Measurements from ENCODE around the gene RGL4.

Gene RGL4

DNA sequence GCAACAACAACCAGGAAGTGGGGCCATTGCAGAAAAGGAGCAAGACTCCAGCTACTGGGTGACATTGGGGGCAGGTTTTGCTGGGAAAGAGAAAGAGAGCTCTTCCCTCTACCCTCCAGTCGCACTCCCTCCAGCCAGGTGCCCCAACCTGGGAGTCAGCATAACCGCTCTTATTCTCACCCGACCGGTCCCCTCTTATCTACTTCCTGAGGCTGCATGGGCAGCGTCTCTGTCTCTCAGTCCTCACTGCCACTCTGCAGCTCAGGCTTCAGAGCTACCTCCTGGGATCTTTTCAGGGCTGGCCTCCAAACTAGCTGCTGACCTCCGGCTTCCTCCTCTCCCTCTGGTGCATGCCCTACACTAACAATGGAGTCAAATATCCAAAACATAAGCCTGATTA is 55.0 kb downstream of the RGL4 start:
- DNase-seq, result no peak

Measured in T1000 (cell line).